IPS-20b (cell line): ENCODE results near the gene BCAS1.

ENCODE experiments used
- H3K27ac ChIP-seq: one replicate; pipeline ENCODE4 v1.5.1; 2013; ENCODE audit warnings: low read length
- H3K27me3 ChIP-seq: 2 replicates; pipeline ENCODE4 v1.6.1; 2013; ENCODE audit warnings: mild to moderate bottlenecking, low read length, inconsistent platforms; ENCODE audit not compliant: insufficient read depth
- H3K36me3 ChIP-seq: 2 replicates; pipeline ENCODE4 v1.6.1; 2013; ENCODE audit warnings: low read depth, mild to moderate bottlenecking, inconsistent platforms, low read length, moderate library complexity; ENCODE audit not compliant: insufficient read depth
- H3K4me1 ChIP-seq: 2 replicates; pipeline ENCODE4 v1.6.1; 2013; ENCODE audit warnings: mild to moderate bottlenecking, control low read depth, inconsistent platforms, low read length, moderate library complexity; ENCODE audit not compliant: insufficient read depth
- H3K4me3 ChIP-seq: 2 replicates; pipeline ENCODE4 v1.5.1; 2013; ENCODE audit warnings: mild to moderate bottlenecking, low read length, inconsistent platforms
- H3K9ac ChIP-seq: 2 replicates; pipeline ENCODE4 v1.6.1; 2013; ENCODE audit warnings: low read depth, mild to moderate bottlenecking, inconsistent platforms, low read length, moderate library complexity
- H3K9me3 ChIP-seq: 2 replicates; pipeline ENCODE4 v1.6.1; 2013; ENCODE audit warnings: mild to moderate bottlenecking, low read depth, low read length, inconsistent platforms; ENCODE audit not compliant: insufficient read depth

BCAS1 gene

GRCh38 chr20:54040531-54040930 lies 29.9 kb downstream of the BCAS1 start:
- no peak overlapping the region for H3K9ac ChIP-seq
- no peak overlapping the region for H3K4me3 ChIP-seq
- no peak overlapping the region for H3K27ac ChIP-seq
- no peaks in the 10 kb centered on the region for H3K36me3 ChIP-seq
- no peaks in the 10 kb centered on the region for H3K9me3 ChIP-seq
- no peaks in the 10 kb centered on the region for H3K27me3 ChIP-seq
- no peaks in the 10 kb centered on the region for H3K4me1 ChIP-seq

DNA sequence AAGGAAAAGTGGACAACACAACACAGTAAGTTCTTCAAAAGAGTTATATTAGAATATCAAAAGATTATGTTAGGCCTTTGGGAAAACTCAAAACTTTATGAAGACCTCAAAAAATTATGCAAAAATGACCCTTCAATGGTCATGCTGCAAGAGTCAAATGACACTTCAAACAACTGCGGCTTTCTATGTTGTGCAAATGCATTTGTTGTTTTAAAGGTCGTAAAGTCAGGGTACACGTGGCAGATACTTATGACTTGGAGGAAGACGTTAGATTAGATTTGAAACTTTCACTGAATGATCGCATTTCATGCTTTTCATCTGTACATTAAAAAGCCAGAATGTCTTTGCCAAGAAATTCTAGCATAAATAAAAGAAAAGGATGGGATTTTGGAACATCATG lies 31.4 kb downstream of the BCAS1 start:
- Histone ChIP-seq H3K9me3 (no peaks in the 10 kb centered on the region), H3K27me3 (no peaks in the 10 kb centered on the region), H3K4me1 (no peaks in the 10 kb centered on the region), H3K27ac (no peak overlapping the region), H3K36me3 (no peaks in the 10 kb centered on the region), H3K9ac (no peak overlapping the region), H3K4me3 (no peak overlapping the region)

DNA sequence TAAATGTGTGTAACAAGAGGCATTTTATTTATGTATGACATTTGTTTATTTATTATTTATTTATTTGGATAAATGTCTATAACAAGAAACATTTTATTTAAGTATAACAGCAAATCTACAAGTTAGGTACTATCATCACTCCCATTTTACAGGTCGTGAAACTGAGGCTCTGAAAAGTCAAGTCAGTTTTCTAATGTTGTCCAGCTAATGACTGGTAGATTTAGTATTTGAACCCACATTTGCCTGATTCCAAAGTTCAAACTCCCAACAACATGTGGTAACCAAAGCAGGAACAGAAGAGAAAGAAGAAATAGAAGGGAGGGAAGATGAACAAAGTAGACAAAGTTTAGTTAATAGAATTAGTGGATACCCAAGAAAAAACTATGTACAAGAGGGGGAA lies 32.9 kb downstream of the BCAS1 start:
- Histone ChIP-seq H3K9me3 (no peaks in the 10 kb centered on the region), H3K4me3 (no peak overlapping the region), H3K27me3 (no peaks in the 10 kb centered on the region), H3K4me1 (no peaks in the 10 kb centered on the region), H3K36me3 (no peaks in the 10 kb centered on the region), H3K27ac (no peak overlapping the region), H3K9ac (no peak overlapping the region)

- H3K27ac ChIP-seq = no peak overlapping the region
- no peak overlapping the region for H3K9ac ChIP-seq
- no peaks in the 10 kb centered on the region for H3K36me3 ChIP-seq
- no peaks in the 10 kb centered on the region for H3K9me3 ChIP-seq
- no peak overlapping the region for H3K4me3 ChIP-seq
- no peaks in the 10 kb centered on the region for H3K27me3 ChIP-seq
- H3K4me1 ChIP-seq = peaks cover 10% of the 10 kb centered on the region
Observed at GRCh38 chr20:54029643-54030042, 40.8 kb downstream of the BCAS1 start.

DNA sequence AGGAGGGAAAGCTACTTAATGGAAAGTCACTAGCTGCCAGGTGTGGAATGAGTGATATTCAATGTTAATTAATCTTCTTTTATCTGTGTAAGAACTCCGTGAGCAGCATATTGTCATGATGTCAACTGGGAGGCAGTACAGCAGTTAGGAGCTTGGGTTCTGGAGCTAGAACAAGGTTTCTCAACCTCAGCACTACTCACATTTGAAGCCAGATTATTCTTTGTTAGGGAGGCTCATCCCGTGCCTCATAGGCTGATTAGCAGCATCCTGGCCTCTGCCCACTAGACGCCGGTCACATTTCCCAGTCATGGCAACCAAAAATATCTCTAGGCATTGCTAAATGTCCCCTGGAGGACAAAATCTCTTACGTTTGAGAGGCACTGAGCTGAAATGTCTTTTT lies 41.2 kb downstream of the BCAS1 start:
- Histone ChIP-seq H3K9ac (no peak overlapping the region), H3K4me3 (no peak overlapping the region), H3K36me3 (no peaks in the 10 kb centered on the region), H3K4me1 (peaks cover 10% of the 10 kb centered on the region), H3K27me3 (no peaks in the 10 kb centered on the region), H3K27ac (no peak overlapping the region), H3K9me3 (no peaks in the 10 kb centered on the region)

DNA sequence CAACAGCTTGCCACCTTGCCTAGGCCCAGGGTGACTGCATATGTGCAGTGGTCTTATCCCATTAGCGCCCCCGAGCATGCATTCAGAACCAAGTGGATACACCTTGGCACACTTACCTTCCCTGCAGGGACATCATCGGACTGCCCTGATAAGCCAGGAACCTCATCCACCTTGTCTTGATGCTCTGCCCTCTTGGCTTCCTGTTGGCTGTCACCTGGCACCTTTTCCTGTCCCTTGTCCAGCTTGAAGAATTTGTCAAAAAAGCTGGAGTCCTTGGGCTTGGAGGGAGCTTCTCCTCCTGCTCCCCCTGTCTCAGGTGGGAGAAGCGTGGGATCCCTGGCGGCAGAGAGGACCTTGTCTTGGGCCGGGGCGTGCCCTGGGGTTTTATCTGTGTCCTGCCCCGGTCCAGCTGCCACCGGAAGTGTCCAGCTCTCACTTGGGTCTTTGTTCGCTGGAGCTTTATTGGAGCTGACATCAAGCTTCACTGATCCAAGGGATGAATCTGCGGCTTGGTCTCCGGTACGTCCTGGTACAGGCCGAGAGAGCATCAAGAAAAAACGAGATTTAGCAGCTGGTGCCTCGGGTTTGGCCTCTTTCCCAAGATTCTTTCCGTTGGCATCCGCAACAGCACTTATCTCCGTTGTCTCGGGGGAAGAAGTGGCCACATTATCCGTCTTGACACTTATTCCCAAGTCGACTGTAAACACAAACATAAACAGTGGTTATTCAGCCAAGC lies 42.0 kb downstream of the BCAS1 start:
- H3K27ac ChIP-seq = no peak overlapping the region
- H3K27me3 ChIP-seq = no peaks in the 10 kb centered on the region
- H3K9me3 ChIP-seq = no peaks in the 10 kb centered on the region
- no peak overlapping the region for H3K4me3 ChIP-seq
- H3K4me1 ChIP-seq = peaks cover 10% of the 10 kb centered on the region
- no peaks in the 10 kb centered on the region for H3K36me3 ChIP-seq
- H3K9ac ChIP-seq = no peak overlapping the region

- Histone ChIP-seq H3K9me3 (no peaks in the 10 kb centered on the region), H3K27ac (no peak overlapping the region), H3K4me1 (peaks cover 10% of the 10 kb centered on the region), H3K9ac (no peak overlapping the region), H3K4me3 (no peak overlapping the region), H3K36me3 (no peaks in the 10 kb centered on the region), H3K27me3 (no peaks in the 10 kb centered on the region)
Observed at GRCh38 chr20:54027704-54028103, 42.7 kb downstream of the BCAS1 start.

- Histone ChIP-seq H3K9ac (no peak overlapping the region), H3K36me3 (no peaks in the 10 kb centered on the region), H3K27me3 (no peaks in the 10 kb centered on the region), H3K4me3 (no peak overlapping the region), H3K9me3 (no peaks in the 10 kb centered on the region), H3K27ac (no peak overlapping the region), H3K4me1 (peaks cover 10% of the 10 kb centered on the region)
Observed at GRCh38 chr20:54026295-54027064, 43.9 kb downstream of the BCAS1 start.

GRCh38 chr20:54025251-54025771 lies 45.1 kb downstream of the BCAS1 start:
- Histone ChIP-seq H3K4me3 (no peak overlapping the region), H3K27ac (no peak overlapping the region), H3K27me3 (no peaks in the 10 kb centered on the region)

DNA sequence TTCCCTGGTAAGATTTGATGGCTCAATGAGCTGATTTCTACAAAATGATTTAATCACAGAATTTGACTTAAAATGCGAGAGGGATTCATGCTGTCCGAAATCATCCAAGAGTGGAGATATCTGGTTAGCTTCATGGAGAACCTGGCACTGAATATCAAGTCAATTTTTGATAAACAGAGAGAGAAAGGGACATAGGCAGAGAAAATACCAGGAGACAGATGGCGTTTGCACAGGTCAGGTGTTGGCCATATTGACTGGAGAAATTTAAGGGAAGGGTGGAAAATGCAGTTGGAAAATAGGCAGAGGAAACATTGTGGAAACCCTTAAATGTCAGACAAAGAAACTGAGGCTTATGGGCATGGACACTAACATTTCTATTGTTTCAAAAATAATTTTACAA lies 47.0 kb downstream of the BCAS1 start:
- Histone ChIP-seq H3K27ac (no peak overlapping the region), H3K27me3 (no peaks in the 10 kb centered on the region), H3K4me3 (no peak overlapping the region), H3K9me3 (no peaks in the 10 kb centered on the region), H3K9ac (no peak overlapping the region), H3K36me3 (no peaks in the 10 kb centered on the region), H3K4me1 (peaks cover 10% of the 10 kb centered on the region)

More at GRCh38 chr20:54025251-54025771, 45.1 kb downstream of the BCAS1 start:
- Histone ChIP-seq H3K9me3 (no peaks in the 10 kb centered on the region), H3K9ac (no peak overlapping the region), H3K4me1 (peaks cover 10% of the 10 kb centered on the region), H3K36me3 (no peaks in the 10 kb centered on the region)

DNA sequence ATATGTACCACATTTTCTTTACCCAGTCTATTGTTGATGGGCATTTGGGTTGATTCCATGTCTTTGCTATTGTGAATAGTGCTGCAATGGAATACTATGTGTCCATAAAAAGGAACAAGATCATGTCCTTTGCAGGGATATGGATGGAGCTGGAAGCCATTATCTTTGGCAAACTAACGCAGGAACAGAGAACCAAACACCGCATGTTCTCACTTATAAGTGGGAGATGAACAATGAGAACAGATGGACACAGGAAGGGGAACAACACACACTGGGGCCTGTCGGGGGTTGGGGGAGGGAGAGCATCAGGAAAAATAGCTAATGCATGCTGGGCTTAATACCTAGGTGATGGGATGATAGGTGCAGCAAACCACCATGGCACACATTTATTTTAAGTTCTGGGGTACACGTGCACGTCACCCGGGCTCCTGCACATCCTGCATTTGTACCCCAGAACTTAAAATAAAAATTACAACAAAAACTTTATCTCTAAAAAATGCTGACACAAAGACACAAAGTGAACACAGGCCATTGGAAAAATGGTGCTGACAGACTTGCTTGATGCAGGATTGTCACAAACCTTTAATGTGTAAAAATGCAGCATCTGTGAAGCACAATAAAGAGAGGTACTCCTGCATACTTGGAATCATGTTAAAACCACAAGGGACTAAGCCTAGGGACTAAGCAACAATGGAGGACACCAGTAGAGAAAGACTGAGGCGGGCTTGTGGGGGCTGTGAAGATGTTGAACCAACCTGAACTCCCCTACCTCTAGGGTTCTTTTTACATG lies 48.8 kb downstream of the BCAS1 start:
- no peaks in the 10 kb centered on the region for H3K9me3 ChIP-seq
- no peak overlapping the region for H3K9ac ChIP-seq
- no peaks in the 10 kb centered on the region for H3K27me3 ChIP-seq
- H3K4me3 ChIP-seq = no peak overlapping the region
- no peaks in the 10 kb centered on the region for H3K36me3 ChIP-seq
- no peak overlapping the region for H3K27ac ChIP-seq
- peaks cover 10% of the 10 kb centered on the region for H3K4me1 ChIP-seq
